ENCODE data around the gene ZNF683. TPM values are rescaled to one million over a fixed set of nuclear protein-coding genes. Genes with fewer than 3 reads are reported as not detected.

Gene ZNF683
- total and polyA plus RNA-seq, 2 experiments from 2014 or later = not detected

- Mint-ChIP-seq H3K4me3 (no peak overlapping the region; the same call in 2 of the 3 replicates), H3K27me3 (ENCODE audit: insufficient read depth, low read depth, poor library complexity) (peaks cover 30% of the 10 kb centered on the region), H3K27ac (no peak overlapping the region), H3K36me3 (ENCODE audit: low read depth) (no peaks in the 10 kb centered on the region), H3K9me3 (no peaks in the 10 kb centered on the region), H3K4me1 (peaks cover 30% of the 10 kb centered on the region)
- H4K20me1 ChIP-seq (replicated peaks; ENCODE audit: insufficient read depth) = no peaks in the 10 kb centered on the region
- ATAC-seq = peak; percentile 53
- H3K4me1 ChIP-seq (ENCODE audit: insufficient read depth) = peaks cover 10% of the 10 kb centered on the region
- H3K79me2 ChIP-seq (replicated peaks; ENCODE audit: insufficient read depth) = no peaks in the 10 kb centered on the region
- no peak overlapping the region for H3K4me2 ChIP-seq
- TF ChIP-seq CTCF (conservative IDR thresholded peaks at IDR 0.05; ENCODE audit: low read depth in 2 of 2) = peak; percentile 96 to 98
- no peak for TF ChIP-seq ETS1 (IDR thresholded peaks at IDR 0.05)
- peak; percentile 94 for DNase-seq (ENCODE audit: low spot score)
- H2AFZ ChIP-seq = peak overlapping the region; percentile 69; the same call in 1 of the 2 replicates
- peaks cover 16% of the 10 kb centered on the region; the same call in 1 of the 2 replicates for H3F3A ChIP-seq (replicated peaks; ENCODE audit: low read depth)
- peaks cover 41% of the 10 kb centered on the region for H3K27me3 ChIP-seq (ENCODE audit: insufficient read depth)
- H3K27ac ChIP-seq (ENCODE audit: low read depth) = no peak overlapping the region
- H3K9me2 ChIP-seq (ENCODE audit: insufficient read depth) = no peaks in the 10 kb centered on the region
- no peak overlapping the region for H3K4me3 ChIP-seq
- H3K36me3 ChIP-seq (ENCODE audit: insufficient read depth) = no peaks in the 10 kb centered on the region
These were observed 8.8 kb downstream of the ZNF683 start for GRCh38 chr1:26363549-26364448.

- Histone ChIP-seq H3K36me3 (ENCODE audit: insufficient read depth) (no peaks in the 10 kb centered on the region), H2AFZ (no peak overlapping the region), H4K20me1 (replicated peaks; ENCODE audit: insufficient read depth) (no peaks in the 10 kb centered on the region), H3K9me2 (ENCODE audit: insufficient read depth) (no peaks in the 10 kb centered on the region), H3K4me1 (ENCODE audit: insufficient read depth) (peaks cover 11% of the 10 kb centered on the region), H3K79me2 (replicated peaks; ENCODE audit: insufficient read depth) (no peaks in the 10 kb centered on the region), H3F3A (replicated peaks; ENCODE audit: low read depth) (peaks cover 16% of the 10 kb centered on the region; the same call in 1 of the 2 replicates), H3K27ac (ENCODE audit: low read depth) (no peak overlapping the region), H3K27me3 (ENCODE audit: insufficient read depth) (peaks cover 42% of the 10 kb centered on the region), H3K4me2 (no peak overlapping the region), H3K4me3 (no peak overlapping the region)
- H3K27ac Mint-ChIP-seq = no peak overlapping the region
- no peaks in the 10 kb centered on the region for H3K36me3 Mint-ChIP-seq (ENCODE audit: low read depth)
- peaks cover 34% of the 10 kb centered on the region for H3K4me1 Mint-ChIP-seq
- DNase-seq (ENCODE audit: low spot score) = no peak
- H3K4me3 Mint-ChIP-seq = no peak overlapping the region
- ATAC-seq = no peak
- H3K9me3 Mint-ChIP-seq = no peaks in the 10 kb centered on the region
- H3K27me3 Mint-ChIP-seq (ENCODE audit: insufficient read depth, low read depth, poor library complexity) = peaks cover 41% of the 10 kb centered on the region
- TF ChIP-seq ZNF114 (CRISPR knock-in tag; IDR thresholded peaks at IDR 0.05) (no peak), NANOG (IDR thresholded peaks at IDR 0.05; ENCODE audit: borderline replicate concordance) (no peak), STAT1 (IDR thresholded peaks at IDR 0.05; ENCODE audit: unreplicated experiment) (no peak), REST (IDR thresholded peaks at IDR 0.05; ENCODE audit: unreplicated experiment) (no peak), ZNF331 (CRISPR knock-in tag; IDR thresholded peaks at IDR 0.05; ENCODE audit: low read depth) (no peak), JUNB (IDR thresholded peaks at IDR 0.05; ENCODE audit: unreplicated experiment) (no peak)
These were observed 10.2 kb downstream of the ZNF683 start for GRCh38 chr1:26362331-26362730.
